ENCODE data around the gene SUCO. TPM values are rescaled to one million over a fixed set of nuclear protein-coding genes. Genes with fewer than 3 reads are reported as not detected.

Gene SUCO
- polyA plus RNA-seq, 2 of the 4 experiments (the other 2 are of a cell fraction) = 10.3 to 21.8 TPM

Small RNA genes within 50 kb of the gene (small RNA-seq; reads per million reads assigned to genes)
- gene RNU6-693P = 0 reads per million in 6 experiments

Other genes starting within 250 kb of the SUCO start
- 0.38 and 0.40 TPM in 2 replicates for gene C1orf105, start 112.5 kb upstream of the SUCO start, polyA plus RNA-seq (2011; rRNA removed)
- not detected in 3 replicates for gene C1orf105, start 112.5 kb upstream of the SUCO start, polyA plus RNA-seq (2017; fragmentation: RNase III; extraction: RNeasy Plus Mini Kit Qiagen cat#74134 plus additional on column Dnase treatment)
- gene PIGC, start 89.1 kb upstream of the SUCO start, polyA plus RNA-seq (2011; rRNA removed) = 50.0 and 51.4 TPM in 2 replicates
- 24.9 to 32.2 TPM (median 30.7 TPM) in 3 replicates for gene PIGC, start 89.1 kb upstream of the SUCO start, polyA plus RNA-seq (2017; fragmentation: RNase III; extraction: RNeasy Plus Mini Kit Qiagen cat#74134 plus additional on column Dnase treatment)
- gene FASLG, start 126.0 kb downstream of the SUCO start, polyA plus RNA-seq (2011; rRNA removed) = not detected in 2 replicates
- 0.04 TPM in 1 of 3 replicates, not detected in the others for gene FASLG, start 126.0 kb downstream of the SUCO start, polyA plus RNA-seq (2017; fragmentation: RNase III; extraction: RNeasy Plus Mini Kit Qiagen cat#74134 plus additional on column Dnase treatment)

Data from A549 (cell line).